Activated T-cell treated with anti-CD3 and anti-CD28 coated beads for 48 hours (primary cell): ENCODE results near the gene GJA3.

ENCODE experiments used
- DNase-seq: peaks from one replicate; pipeline ENCODE4 v3.0.0-alpha.2; 2020; ENCODE audit warnings: low read depth

The GJA3 gene

GRCh38 chr13:20127562-20128458, 33.0 kb downstream of the GJA3 start:
- peak; percentile 33 for DNase-seq

- no peak for DNase-seq
Measured at GRCh38 chr13:20127262-20127561, 33.6 kb downstream of the GJA3 start.

DNA sequence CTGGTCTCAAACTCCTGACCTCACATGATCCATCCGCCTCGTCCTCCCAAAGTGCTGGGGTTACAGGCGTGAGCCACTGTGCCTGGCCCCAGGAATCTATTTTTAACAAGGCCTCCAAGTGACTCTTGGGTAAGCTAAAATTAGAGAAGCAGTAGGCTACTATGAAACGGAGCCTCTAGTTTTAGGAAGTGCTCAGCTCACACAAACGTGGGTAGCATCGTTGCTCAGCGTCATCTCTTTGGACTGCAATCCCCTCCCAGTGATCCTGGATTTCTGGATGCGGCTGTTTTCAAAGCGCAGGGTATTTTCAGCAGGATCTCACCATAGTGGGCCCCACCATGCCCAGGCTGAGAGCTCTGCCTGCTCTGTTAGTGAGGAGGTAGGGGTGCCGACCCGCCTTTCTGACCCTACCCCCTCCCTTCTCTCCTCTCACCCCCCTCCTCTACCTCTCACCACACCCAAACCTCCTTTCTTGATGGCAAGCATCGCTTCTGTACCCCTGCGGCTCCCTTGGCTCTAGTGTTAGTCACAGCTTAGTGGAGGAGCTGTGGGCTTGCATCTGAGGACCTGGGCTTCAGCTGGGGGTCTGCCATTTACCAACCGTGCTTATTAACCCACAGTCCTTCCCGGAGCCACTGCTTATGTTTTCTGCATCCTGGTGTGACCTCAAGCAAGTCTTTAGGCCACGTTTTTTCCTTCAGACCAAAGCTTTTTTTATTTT, 34.2 kb downstream of the GJA3 start:
- no peak for DNase-seq

- no peak for DNase-seq
Measured at GRCh38 chr13:20125783-20126165, 35.1 kb downstream of the GJA3 start.

GRCh38 chr13:20125129-20125782, 35.6 kb downstream of the GJA3 start:
- no peak for DNase-seq

- no peak for DNase-seq
Measured at GRCh38 chr13:20124303-20124702, 36.5 kb downstream of the GJA3 start.

DNA sequence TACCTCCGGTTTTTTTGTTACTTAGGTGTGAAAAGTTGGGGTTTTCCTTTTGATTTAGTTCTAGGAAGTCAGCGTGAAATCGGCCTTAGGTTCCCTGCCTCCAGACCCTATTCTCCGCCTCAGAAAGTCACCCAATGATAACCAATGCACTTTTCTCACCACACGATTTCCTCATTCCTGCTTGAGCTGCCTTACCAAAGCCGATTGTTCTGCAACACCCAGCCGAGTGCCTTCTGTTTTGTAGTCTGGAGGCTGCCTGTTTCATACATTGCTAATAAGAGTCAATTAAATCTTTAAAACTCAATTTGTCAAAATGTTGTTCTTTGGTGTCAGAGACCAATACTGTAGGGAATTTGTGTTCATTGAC, 39.7 kb downstream of the GJA3 start:
- DNase-seq = no peak

DNA sequence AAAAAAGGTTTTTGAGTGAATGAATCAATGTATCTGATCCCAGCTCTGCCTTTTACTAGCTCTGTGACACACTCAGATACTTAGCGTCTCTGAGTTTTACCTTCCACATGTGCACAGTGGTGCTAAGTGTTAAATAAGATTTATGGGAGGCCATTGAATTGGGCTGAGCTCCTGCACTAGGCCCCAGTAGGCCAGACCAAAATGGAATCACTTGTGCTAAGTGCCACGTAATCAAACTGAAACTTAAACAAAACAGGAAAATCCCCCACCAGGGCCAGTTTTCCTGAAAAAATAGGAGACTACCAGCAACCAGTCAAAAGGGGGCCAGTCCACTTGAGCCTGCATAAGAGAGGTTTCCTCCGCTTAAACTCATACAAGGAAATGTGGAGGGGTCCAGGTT, 40.9 kb downstream of the GJA3 start:
- no peak for DNase-seq

DNA sequence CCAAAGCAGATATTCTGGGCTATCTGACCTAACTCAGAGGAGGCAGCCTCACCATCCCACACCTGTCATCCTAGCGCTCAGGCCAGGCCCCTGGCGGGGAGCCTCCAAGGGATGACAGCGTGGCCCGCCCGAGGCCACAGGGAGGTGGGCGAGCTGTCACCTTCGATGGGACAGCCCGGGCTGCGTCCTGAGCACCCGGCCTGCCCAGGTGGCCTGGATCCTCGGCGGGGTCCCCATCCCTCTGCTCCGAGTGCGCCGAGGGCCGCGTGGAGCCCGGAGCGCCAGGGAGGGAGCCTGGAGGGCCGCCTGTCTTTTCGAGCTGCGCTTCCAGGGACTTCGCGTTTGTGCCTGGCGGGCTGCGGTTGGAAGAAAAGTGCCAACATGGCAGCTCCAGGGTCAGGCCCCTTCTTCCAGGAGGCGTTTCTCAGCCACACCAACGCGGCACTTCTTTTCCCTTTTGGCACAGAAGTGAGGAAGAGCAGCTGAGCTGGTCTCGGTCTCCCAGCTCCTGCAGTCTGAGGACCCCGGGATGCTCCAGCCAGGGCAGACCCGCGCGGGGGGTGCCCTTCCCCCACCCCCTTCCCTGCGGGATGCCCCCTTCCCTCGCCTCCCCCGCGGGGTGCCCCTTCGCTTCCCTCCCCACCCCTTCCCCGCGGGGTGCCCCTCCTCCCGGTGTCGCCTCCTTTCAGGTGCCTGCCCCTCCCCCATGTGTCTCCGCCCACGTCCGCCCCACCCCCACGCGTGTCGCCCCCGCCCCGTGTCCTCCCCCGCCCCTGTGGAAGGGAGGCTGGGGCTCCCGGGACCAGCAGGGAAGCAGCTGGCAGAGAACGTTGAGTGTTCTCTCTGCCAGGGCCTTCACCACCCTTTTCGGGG, 42.3 kb downstream of the GJA3 start:
- DNase-seq = no peak

DNA sequence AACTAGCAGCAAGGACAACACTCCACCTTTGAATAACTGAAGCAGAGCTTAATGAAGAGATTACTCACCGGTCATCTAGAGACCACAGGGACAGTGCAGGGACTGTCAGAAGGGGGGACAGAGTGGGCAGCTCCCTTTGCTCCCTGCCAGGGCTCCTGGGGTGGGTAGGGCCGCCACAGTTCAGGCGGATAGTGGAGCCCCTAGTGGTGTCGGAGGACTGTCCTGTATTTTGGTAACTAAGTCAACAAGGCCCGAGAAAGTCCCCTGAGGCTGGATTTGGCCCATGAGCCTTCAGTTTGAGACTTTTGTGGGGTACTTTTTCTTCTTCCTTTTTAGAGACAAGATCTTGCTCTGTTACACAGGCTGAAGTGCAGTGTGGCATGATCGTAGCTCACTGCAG, 44.6 kb downstream of the GJA3 start:
- DNase-seq = no peak

- no peak for DNase-seq
Measured at GRCh38 chr13:20114066-20114610, 46.7 kb downstream of the GJA3 start.

DNA sequence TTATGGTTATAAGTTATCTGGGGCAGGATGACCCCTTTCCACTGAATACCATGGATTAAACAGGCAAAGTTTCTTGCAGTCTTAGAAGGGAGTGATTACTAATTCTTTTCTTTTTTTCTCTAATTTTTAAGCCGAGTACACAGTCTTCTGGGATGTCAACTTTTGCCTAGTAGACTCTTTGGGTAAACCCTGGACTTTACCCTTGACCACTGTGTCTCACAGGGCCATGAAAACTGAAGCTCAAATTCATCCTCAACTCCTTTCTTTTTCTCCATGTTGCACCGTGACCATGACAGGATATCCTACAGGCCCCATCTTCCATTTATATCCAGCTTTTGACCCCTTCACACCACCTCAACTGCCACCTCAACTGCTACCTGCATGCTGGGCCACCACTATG, 51.8 kb downstream of the GJA3 start:
- DNase-seq = no peak

GRCh38 chr13:20106742-20107141, 54.1 kb downstream of the GJA3 start:
- DNase-seq = no peak

GRCh38 chr13:20105161-20105689, 55.6 kb downstream of the GJA3 start:
- DNase-seq = no peak

GRCh38 chr13:20102525-20103180, 58.2 kb downstream of the GJA3 start:
- DNase-seq = no peak

GRCh38 chr13:20101467-20102316, 59.2 kb downstream of the GJA3 start:
- DNase-seq = no peak

GRCh38 chr13:20099319-20099718, 61.5 kb downstream of the GJA3 start:
- no peak for DNase-seq

DNA sequence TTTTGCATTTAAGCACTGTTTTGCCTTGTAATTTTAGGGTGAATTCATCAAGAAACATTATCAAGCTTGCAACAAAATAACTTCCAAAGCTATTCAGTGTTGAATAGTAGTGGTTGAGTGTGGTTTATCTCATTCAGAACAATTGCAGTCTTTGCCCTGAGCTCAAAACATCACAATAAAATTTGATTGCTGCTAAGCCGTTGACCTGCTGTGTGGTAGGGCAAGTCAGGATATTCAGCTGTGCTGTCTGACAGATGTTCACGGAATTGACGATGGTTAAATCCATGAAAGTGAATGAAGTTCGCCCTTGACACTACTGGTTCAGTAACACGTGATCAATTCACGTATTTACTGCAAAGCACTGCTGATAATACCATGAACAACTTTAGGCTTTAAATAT, 66.9 kb downstream of the GJA3 start:
- DNase-seq = no peak

DNA sequence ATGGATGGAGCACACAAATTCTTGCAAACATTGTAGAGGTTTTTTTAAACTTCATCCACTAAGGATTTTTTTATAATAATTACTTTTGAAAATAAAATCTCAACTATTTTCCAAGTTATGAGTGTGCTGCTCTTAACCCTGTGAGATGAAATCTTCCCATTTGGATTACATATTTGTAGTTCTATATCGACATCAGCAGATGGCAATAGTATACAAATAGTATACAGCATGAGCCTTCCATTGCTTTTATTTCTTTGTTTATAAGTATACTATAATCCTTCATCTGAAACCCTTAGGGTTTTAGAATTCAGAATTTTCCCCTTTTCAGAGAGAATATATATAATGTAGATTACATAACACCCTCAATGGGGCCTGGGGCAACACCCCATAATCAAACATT, 70.5 kb downstream of the GJA3 start:
- no peak for DNase-seq
